Tibial nerve (tissue), 4 donors: Measurements from ENCODE around the gene NCBP2.

Source experiments
- EP300 ChIP-seq, 2 donors: sonication (generic); formaldehyde crosslinking; IDR thresholded peaks; one replicate each; pipeline ENCODE4 v1.6.1; 2017; ENCODE audit warnings: antibody characterized with exemption in 2 of 2, mild to moderate bottlenecking in 1 of 2
- POLR2A ChIP-seq, 2 donors: fragments of 450-650 bp; IDR thresholded peaks; one replicate each; pipeline ENCODE4 v1.6.1; 2017; ENCODE audit warnings: antibody characterized with exemption in 2 of 2, mild to moderate bottlenecking in 2 of 2, moderate library complexity in 2 of 2
- TF ChIP-seq, protein P1 (sequence below), 5 experiments: fragments of 200-600 bp in 3 of 5; fragments of 450-650 bp in 2 of 5; sonication (generic) in 3 of 5; IDR thresholded peaks; one replicate each; pipeline ENCODE4 v1.5.1; 2016 to 2019; ENCODE audit warnings: antibody characterized with exemption in 5 of 5, mild to moderate bottlenecking in 3 of 5, moderate library complexity in 2 of 5

DNA sequence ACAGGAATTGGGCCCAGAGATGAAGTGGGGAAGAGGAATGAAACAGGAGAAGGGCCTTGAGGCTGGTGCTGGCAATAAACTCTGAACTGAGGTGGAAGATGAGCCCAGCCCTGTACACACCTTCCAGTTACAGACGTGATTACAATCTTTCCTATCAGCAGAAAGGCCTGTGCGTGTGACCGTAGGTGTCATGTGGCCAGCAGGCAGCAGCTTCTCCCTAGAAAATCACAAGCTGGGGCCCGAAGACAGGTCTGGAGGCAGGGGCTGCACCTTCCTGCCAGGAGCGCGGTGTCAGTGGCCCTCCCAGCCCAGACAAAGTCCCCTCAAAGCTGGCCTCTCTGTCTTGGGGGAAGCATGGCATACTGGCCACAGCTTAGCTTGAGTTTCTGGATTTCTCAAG is 43.0 kb upstream of the NCBP2 start:
- TF ChIP-seq, protein P1, sequence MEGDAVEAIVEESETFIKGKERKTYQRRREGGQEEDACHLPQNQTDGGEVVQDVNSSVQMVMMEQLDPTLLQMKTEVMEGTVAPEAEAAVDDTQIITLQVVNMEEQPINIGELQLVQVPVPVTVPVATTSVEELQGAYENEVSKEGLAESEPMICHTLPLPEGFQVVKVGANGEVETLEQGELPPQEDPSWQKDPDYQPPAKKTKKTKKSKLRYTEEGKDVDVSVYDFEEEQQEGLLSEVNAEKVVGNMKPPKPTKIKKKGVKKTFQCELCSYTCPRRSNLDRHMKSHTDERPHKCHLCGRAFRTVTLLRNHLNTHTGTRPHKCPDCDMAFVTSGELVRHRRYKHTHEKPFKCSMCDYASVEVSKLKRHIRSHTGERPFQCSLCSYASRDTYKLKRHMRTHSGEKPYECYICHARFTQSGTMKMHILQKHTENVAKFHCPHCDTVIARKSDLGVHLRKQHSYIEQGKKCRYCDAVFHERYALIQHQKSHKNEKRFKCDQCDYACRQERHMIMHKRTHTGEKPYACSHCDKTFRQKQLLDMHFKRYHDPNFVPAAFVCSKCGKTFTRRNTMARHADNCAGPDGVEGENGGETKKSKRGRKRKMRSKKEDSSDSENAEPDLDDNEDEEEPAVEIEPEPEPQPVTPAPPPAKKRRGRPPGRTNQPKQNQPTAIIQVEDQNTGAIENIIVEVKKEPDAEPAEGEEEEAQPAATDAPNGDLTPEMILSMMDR (IDR thresholded peaks at IDR 0.05) = no peak
- TF ChIP-seq EP300 (IDR thresholded peaks at IDR 0.05) (no peak), POLR2A (IDR thresholded peaks at IDR 0.05) (no peak)
